ENCODE results near the gene PSMC4. TPM values are rescaled to one million over a fixed set of nuclear protein-coding genes. Genes with fewer than 3 reads are reported as not detected.

PSMC4 gene
- total RNA-seq, 2 experiments from 2014 or later: 81.9 to 84.5 TPM

DNA sequence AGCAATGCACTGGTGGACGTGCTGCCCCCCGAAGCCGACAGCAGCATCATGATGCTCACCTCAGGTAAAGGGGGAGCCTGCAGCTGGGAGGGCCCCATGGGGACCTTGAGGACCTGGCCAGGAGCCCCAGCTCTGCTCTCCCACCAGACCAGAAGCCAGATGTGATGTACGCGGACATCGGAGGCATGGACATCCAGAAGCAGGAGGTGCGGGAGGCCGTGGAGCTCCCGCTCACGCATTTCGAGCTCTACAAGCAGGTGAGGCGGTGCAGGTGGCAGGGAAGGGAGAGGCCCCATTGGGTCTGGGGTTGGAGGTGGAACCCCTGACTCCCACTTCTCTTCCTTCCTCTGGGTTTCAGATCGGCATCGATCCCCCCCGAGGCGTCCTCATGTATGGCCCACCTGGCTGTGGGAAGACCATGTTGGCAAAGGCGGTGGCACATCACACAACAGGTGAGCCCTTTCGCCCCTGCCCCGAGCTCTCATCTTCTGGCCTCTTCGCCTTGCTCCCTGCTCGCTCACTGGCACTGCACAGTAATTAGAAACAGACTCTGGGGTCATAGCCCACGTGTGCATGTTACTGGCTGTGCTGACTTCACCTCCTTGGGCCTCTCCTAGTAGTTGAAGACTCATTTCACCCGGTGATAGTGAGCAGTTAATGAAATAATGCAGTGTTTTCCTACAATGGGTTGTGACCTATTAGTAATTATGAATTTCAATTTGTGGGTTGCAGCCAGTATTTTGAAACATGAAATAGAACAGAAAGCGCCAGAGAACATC is 3.6 kb downstream of the PSMC4 start:
- Mint-ChIP-seq H3K27me3 (no peaks in the 10 kb centered on the region), H3K36me3 (peaks cover 54% of the 10 kb centered on the region), H3K4me1 (peaks cover 20% of the 10 kb centered on the region), H3K9me3 (peaks cover 1% of the 10 kb centered on the region), H3K27ac (no peak overlapping the region), H3K4me3 (no peak overlapping the region)
- ATAC-seq (ENCODE audit: low read depth): no peak
- POLR2A ChIA-PET: no interaction called here
- no peak for DNase-seq

DNA sequence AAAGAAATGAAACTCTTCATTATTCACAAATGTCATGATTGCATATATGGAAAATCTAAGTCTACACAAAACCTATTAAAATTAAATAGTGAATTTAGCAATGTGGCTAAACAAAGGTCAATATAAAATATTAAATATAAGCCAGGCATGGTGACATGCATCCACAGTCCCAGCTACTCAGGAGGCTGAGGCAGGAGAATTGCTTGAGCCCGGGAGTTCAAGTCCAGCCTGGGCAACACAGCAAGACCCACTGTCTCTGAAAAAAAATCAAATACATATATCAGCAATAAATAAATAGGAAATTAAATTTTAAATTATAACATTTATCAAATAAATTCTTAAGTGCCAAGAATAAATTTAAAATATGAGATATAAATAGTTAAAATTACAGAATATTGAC is 11.9 kb downstream of the PSMC4 start:
- Mint-ChIP-seq H3K9me3 (peaks cover 26% of the 10 kb centered on the region), H3K4me3 (no peak overlapping the region), H3K27me3 (no peaks in the 10 kb centered on the region), H3K4me1 (peaks cover 3% of the 10 kb centered on the region), H3K27ac (no peak overlapping the region), H3K36me3 (peaks cover 83% of the 10 kb centered on the region)
- POLR2A ChIA-PET: no interaction called here
- no peak for ATAC-seq (ENCODE audit: low read depth)
- no peak for DNase-seq

DNA sequence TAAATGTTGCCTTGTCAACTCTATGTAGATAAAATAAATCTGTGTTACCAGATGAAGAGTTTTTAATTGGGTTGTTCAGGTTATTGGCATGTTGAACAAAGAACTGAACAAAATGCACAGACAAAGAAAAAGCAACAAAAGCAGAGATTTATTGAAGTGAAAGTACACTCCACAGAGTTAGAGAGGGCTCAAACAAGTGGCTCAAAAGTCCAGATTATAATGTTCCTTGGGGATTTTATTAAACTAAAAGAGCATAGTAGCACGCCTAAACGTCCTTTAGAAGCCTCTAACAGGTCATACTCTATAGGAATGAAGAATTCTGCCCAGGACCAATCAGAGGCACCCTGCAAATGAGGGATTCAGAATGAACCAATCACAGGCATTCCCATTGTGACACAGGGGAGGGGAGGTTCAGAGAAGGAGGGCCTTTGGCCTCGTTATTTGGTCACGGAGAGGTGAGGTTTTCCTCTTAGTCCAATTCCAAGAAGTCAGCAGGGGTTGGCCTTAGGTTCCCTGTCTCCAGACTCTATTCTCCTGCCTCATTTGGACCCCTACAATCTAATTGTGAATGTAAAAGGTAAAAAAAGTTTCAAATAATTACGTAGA is 12.8 kb downstream of the PSMC4 start:
- no peak for ATAC-seq (ENCODE audit: low read depth)
- H3K9me3 Mint-ChIP-seq: peaks cover 26% of the 10 kb centered on the region
- POLR2A ChIA-PET: no interaction called here

DNA sequence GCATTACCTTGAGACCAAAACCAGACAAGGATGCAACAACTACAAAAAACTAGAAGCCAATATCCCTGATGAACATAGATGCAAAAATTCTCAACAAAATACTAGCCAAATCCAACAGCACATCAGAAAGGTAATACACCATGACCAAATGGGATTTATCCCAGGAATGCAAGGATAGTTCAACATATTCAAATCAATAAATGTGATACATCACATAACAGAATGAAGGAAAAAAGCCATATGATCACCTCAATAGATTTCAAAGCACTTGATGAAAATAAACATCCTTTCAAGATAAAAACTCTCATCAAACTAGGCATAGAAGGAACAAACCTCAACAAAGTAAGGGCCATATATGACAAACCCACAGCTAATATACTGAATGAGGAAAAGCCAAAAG is 15.7 kb downstream of the PSMC4 start:
- Mint-ChIP-seq H3K27ac (no peak overlapping the region), H3K36me3 (peaks cover 52% of the 10 kb centered on the region), H3K27me3 (no peaks in the 10 kb centered on the region), H3K9me3 (peaks cover 26% of the 10 kb centered on the region), H3K4me1 (peaks cover 4% of the 10 kb centered on the region), H3K4me3 (no peak overlapping the region)
- no peak for DNase-seq
- ATAC-seq (ENCODE audit: low read depth): no peak
- POLR2A ChIA-PET: no interaction called here

More for the DNA sequence above, 12.8 kb downstream of the PSMC4 start:
- Mint-ChIP-seq H3K27me3 (no peaks in the 10 kb centered on the region), H3K36me3 (peaks cover 79% of the 10 kb centered on the region), H3K4me1 (peaks cover 3% of the 10 kb centered on the region), H3K27ac (no peak overlapping the region), H3K4me3 (no peak overlapping the region)
- no peak for DNase-seq

DNA sequence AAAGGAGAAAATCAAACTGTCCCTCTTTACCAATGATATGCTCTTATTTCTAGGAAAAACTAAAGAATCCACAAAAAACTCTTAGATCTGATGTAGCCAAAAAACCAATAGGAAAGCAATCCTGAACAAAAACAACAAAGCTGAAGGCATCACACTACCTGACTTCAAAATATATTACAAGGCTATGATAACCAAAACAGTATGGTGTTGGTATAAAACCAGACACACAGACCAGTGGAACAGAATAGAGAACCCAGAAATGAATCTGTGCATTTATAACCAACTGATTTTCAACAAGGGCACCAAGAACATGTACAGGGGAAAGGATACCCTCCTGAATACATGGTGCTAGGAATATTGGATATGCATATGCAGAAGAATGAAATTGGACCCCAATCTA is 16.2 kb downstream of the PSMC4 start:
- no peak for ATAC-seq (ENCODE audit: low read depth)
- Mint-ChIP-seq H3K27me3 (no peaks in the 10 kb centered on the region), H3K9me3 (peaks cover 26% of the 10 kb centered on the region), H3K36me3 (peaks cover 50% of the 10 kb centered on the region), H3K4me3 (no peak overlapping the region), H3K4me1 (peaks cover 5% of the 10 kb centered on the region), H3K27ac (no peak overlapping the region)
- no peak for DNase-seq
- POLR2A ChIA-PET: no interaction called here

DNA sequence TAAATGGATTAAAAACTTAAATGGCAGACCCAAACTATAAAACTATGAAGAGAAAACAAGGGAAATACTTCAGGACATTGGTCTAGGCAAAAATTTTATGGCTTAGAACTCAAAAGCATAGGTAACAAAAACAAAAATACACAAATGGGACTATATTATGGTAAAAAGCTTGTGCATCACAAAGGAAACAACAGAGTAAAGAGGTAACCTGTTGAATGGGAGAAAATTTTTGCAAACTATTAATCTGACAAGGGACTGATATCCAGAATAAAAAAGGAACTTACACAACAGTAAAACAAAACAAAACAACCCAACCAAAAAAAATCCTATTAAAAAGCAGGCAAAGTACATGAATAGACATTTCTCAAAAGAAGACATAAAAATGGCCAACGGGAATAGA is 16.6 kb downstream of the PSMC4 start:
- no peak overlapping the region for H3K4me3 Mint-ChIP-seq
- no peak for ATAC-seq (ENCODE audit: low read depth)
- H3K9me3 Mint-ChIP-seq: peaks cover 26% of the 10 kb centered on the region
- DNase-seq: no peak
- no peaks in the 10 kb centered on the region for H3K27me3 Mint-ChIP-seq
- no peak overlapping the region for H3K27ac Mint-ChIP-seq
- peaks cover 8% of the 10 kb centered on the region for H3K4me1 Mint-ChIP-seq
- peaks cover 50% of the 10 kb centered on the region for H3K36me3 Mint-ChIP-seq
- POLR2A ChIA-PET: no interaction called here

DNA sequence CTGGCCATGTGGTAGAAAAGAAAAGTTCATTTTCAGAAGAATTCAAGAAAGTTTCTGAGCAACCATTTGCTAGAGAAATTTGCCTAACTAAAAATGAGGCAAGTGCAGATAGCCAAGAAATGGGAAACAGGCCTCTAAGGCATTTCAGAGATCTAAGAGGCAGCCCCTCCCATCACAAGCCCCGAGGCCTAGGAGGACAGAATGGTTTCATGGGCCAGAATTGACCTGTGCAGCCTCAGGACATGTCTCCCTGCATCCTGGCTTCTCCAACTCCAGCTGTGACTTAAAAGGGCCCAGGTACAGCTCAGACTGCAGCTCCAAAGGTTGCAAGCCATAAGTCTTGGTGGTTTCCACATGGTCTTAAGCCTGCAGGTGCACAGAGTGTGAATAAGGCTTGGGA is 22.6 kb downstream of the PSMC4 start:
- no peak overlapping the region for H3K27ac Mint-ChIP-seq
- POLR2A ChIA-PET: no interaction called here
- ATAC-seq (ENCODE audit: low read depth): no peak
- peaks cover 30% of the 10 kb centered on the region for H3K36me3 Mint-ChIP-seq
- no peak for DNase-seq
- no peaks in the 10 kb centered on the region for H3K27me3 Mint-ChIP-seq
- no peak overlapping the region for H3K4me3 Mint-ChIP-seq
- H3K9me3 Mint-ChIP-seq: peaks cover 8% of the 10 kb centered on the region
- peaks cover 31% of the 10 kb centered on the region for H3K4me1 Mint-ChIP-seq

DNA sequence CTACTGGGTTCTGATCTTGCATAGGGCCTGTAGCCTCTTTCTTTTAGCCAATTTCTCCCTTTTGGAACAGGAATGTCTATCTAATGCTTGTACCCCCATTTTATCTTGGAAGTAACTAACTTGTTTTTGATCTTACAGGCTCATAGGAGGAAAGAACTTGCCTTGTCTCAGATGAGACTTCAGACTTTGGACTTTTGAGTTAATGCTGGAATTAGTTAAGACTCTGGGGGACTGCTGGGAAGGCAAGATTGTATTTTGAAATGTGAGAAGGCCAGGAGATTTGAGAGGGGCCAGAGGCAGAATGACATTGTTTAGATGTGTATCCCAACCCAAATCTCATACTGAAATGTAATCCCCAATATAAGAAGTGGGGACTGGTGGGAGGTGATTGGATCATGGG is 23.4 kb downstream of the PSMC4 start:
- H3K27ac Mint-ChIP-seq: no peak overlapping the region
- H3K27me3 Mint-ChIP-seq: no peaks in the 10 kb centered on the region
- ATAC-seq (ENCODE audit: low read depth): no peak
- DNase-seq: no peak
- POLR2A ChIA-PET: no interaction called here
- peaks cover 31% of the 10 kb centered on the region for H3K4me1 Mint-ChIP-seq
- H3K4me3 Mint-ChIP-seq: no peak overlapping the region
- peaks cover 30% of the 10 kb centered on the region for H3K36me3 Mint-ChIP-seq
- peaks cover 8% of the 10 kb centered on the region for H3K9me3 Mint-ChIP-seq

DNA sequence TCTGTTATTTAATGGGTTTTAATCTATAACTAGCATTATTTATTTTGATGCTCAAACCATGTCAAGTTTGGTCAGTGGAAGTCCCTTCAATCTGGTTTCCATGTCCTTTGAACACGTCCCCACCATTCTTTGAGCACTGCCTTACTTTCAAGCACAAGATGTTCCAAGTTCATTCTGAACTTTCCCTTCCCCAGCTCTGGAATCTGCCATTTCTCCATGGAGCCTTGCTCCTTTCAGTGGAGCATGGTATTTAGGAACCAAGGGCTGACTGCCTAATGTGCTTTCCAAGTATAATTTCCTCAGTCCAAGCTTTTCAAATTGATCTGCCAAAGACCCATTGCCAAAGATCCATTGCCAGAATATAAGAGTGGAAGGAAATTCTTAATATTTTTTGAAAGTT is 24.8 kb downstream of the PSMC4 start:
- H3K4me3 Mint-ChIP-seq: peak overlapping the region; percentile 80
- DNase-seq (no peak), ATAC-seq (ENCODE audit: low read depth) (no peak)
- peaks cover 8% of the 10 kb centered on the region for H3K9me3 Mint-ChIP-seq
- peaks cover 30% of the 10 kb centered on the region for H3K4me1 Mint-ChIP-seq
- H3K36me3 Mint-ChIP-seq: peaks cover 31% of the 10 kb centered on the region
- no peaks in the 10 kb centered on the region for H3K27me3 Mint-ChIP-seq
- H3K27ac Mint-ChIP-seq: peak overlapping the region; percentile 32
- POLR2A ChIA-PET: interaction anchor here (1.8 to 2.7 kb wide), 2 partner anchors 25 to 150 kb away, joined by 6 to 23 read pairs; partner anchors contain the start of genes FBL and PSMC4

DNA sequence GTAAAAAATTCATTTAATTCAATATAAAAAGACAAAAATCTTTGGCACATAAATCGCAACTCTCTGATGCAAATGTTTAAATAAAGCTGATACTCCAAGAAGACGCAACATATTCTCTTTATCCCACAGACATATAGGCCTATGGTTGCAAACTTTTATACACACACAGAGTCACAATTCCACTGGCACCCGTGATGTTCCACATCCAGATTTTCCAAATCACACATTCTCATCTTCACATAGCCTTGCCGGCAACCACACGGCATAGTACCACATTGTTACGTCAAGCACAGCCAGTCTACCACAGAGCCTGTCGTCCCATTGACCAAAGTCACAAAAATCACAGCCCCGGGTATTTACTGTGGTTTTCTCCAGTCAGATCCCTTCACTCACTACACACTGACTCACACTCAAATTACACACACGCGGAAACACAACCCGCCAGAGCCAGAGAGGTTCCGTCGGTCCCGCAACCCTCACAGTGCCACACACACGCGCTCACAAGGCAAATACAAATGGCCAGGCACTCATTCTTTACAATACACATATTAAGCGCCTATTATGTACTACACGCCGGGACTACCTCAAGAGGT is 25.3 kb downstream of the PSMC4 start:
- ATAC-seq (ENCODE audit: low read depth): peak; percentile 55
- POLR2A ChIA-PET: interaction anchor here (0.7 to 2.7 kb wide), 6 partner anchors 15 to 172 kb away, joined by 3 to 23 read pairs (median 6); partner anchors contain the start of genes FBL, PSMC4 and ZNF780B
- H3K9me3 Mint-ChIP-seq: peaks cover 8% of the 10 kb centered on the region
- no peaks in the 10 kb centered on the region for H3K27me3 Mint-ChIP-seq
- H3K4me1 Mint-ChIP-seq: peaks cover 30% of the 10 kb centered on the region
- no peak for DNase-seq
- H3K36me3 Mint-ChIP-seq: peaks cover 31% of the 10 kb centered on the region
- peak overlapping the region; percentile 95 for H3K27ac Mint-ChIP-seq
- H3K4me3 Mint-ChIP-seq: peak overlapping the region; percentile 98

DNA sequence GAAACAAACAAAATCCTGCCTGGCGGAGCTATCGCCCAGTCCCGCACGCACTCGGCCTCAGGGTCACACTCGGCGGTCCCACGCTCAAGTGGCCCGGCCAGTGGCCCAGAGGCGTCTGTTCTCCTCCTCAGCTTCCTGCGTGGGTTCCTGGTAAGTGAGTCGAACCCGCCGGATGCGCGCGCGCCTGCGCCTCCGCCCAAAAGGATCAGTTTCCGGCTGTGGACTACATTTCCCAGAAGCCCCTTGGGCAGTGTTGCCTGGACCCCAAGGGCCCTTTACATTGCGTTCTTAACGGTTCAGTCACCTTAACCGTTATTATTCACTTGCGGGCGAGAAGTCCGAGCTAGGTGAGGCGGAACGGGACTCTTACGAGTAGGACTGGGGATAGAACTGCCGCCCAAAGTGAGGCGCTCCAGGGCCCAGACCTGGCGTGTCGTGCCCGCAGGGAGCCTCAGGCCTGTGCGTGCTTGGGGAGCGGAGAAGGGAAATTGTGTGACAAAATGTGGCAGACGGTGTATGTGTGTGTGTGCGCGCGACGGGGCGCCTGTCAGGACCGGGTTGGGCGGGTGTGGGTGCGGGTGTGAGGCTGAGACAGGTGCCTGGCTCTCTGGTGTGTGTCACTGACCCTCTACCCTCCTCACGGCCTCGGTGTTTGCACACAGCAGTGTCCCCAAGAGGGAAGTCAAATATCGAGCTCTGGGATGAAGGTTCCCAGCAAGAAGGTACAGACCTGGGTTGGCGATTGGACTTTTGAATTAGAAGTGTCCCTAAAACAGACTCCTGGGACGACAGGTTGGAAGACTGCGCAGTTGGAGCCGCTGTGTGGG is 26.1 kb downstream of the PSMC4 start, which contains the start of gene ZNF546:
Gene ZNF546 (plus strand): TSS at position 250 of the 827 bp plus-strand sequence. CDS start 1,267 bp downstream, outside the sequence.
- peaks cover 30% of the 10 kb centered on the region for H3K36me3 Mint-ChIP-seq
- H3K4me3 Mint-ChIP-seq: peak within 1 kb of the TSS; percentile 98
- peaks cover 30% of the 10 kb centered on the region for H3K4me1 Mint-ChIP-seq
- peak; percentile 90 for DNase-seq
- no peaks in the 10 kb centered on the region for H3K27me3 Mint-ChIP-seq
- H3K27ac Mint-ChIP-seq: peak within 1 kb of the TSS; percentile 95
- peak; percentile 90 for ATAC-seq (ENCODE audit: low read depth)
- peaks cover 8% of the 10 kb centered on the region for H3K9me3 Mint-ChIP-seq
- POLR2A ChIA-PET: interaction anchor here (0.7 to 2.7 kb wide), 7 partner anchors 15 to 172 kb away, joined by 3 to 23 read pairs (median 5); partner anchors contain the start of genes FBL, PSMC4, ZNF780A and ZNF780B

DNA sequence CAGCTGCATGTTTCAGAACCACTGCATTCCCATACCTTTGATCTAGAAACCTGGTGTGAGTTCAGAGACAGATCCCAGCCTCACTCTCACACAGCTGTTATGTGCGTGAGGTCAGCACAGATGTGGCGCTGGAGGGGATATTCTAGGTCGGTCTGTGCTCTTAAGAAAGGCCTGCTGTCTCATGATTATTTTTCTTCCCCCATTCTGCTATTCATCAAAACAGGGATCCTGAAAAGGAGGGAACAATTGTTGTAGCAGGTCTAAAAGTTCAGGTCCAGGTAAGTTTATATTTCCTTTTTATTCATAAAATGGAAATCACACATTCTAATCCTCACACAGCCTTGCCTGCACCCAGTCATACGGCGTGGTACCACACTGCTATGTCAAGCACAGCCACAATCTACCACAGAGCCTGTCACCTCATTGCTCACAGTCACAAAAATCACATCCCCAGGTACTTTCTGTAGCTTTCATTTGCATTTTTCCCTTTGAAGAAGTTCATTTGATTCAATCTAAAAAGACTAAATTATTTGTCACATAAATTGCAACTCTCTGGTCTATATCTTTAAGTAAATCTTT is 26.8 kb downstream of the PSMC4 start:
- H3K36me3 Mint-ChIP-seq: peaks cover 25% of the 10 kb centered on the region
- H3K4me3 Mint-ChIP-seq: peak overlapping the region; percentile 98
- ATAC-seq (ENCODE audit: low read depth) (no peak), DNase-seq (no peak)
- peaks cover 7% of the 10 kb centered on the region for H3K9me3 Mint-ChIP-seq
- peak overlapping the region; percentile 95 for H3K27ac Mint-ChIP-seq
- H3K4me1 Mint-ChIP-seq: peaks cover 25% of the 10 kb centered on the region
- POLR2A ChIA-PET: interaction anchor here (1.1 to 2.7 kb wide), 4 partner anchors 27 to 152 kb away, joined by 5 to 23 read pairs (median 6); partner anchors contain the start of genes FBL, PSMC4, ZNF780A and ZNF780B
- no peaks in the 10 kb centered on the region for H3K27me3 Mint-ChIP-seq

All from activated naive CD8-positive, alpha-beta T cell treated with anti-CD3 and anti-CD28 coated beads, Interleukin-2, amount 10 ng/mL, durations not matched to agents 7 days and 5 days (primary cell).